Heart left ventricle (tissue), 13 donors: Measurements from ENCODE around the gene RNLS.

ENCODE experiments used
- CTCF ChIP-seq, 12 donors: fragments of 200-600 bp; sonication (generic) in 4 of 12; IDR thresholded peaks; one replicate each; pipeline versions ENCODE4 v1.5.0 to v1.8.0; 2018 to 2022; ENCODE audit warnings: antibody characterized with exemption in 12 of 12, mild to moderate bottlenecking in 5 of 12
- POLR2A ChIP-seq, 2 donors: fragments of 450-650 bp; IDR thresholded peaks; one replicate each; pipeline ENCODE4 v1.6.1; 2017; ENCODE audit warnings: antibody characterized with exemption in 2 of 2, mild to moderate bottlenecking in 2 of 2, moderate library complexity in 2 of 2
- donor health status: ischemic (EF 13 %, LVEDD 7.1; RV severe dilation, severe dysfunction).
- donor health status: DM: no; HTN: yes; CAD: no.
- donor health status: DM: no; HTN: no; CAD: no.
- donor health status: ischemic (EF 25% LVEDD 6.9; RV normal size, moderate dysfunction).
- donor health status: ischemic (EF 25% LVEDD 5.7; RV mildly dilated, moderate dysfunction).
- donor health status: ischemic (EF 35%, LVEDD 5.7; RV mildly dilated, moderate dysfunction).
- donor health status: nonischemic (EF 11% LVEDD 7.7; RV severe dilation, severe dysfunction).
- donor health status: DM: yes; HTN: yes; CAD: no.
- donor health status: PGD.
- donor health status: ischemic (EF 29% LVEDD 5.4; RV normal size, mild dysfunction).
- donor health status: nonischemic (EF 23%, LVEDD 6.1; RV moderate dilation, normal function).

DNA sequence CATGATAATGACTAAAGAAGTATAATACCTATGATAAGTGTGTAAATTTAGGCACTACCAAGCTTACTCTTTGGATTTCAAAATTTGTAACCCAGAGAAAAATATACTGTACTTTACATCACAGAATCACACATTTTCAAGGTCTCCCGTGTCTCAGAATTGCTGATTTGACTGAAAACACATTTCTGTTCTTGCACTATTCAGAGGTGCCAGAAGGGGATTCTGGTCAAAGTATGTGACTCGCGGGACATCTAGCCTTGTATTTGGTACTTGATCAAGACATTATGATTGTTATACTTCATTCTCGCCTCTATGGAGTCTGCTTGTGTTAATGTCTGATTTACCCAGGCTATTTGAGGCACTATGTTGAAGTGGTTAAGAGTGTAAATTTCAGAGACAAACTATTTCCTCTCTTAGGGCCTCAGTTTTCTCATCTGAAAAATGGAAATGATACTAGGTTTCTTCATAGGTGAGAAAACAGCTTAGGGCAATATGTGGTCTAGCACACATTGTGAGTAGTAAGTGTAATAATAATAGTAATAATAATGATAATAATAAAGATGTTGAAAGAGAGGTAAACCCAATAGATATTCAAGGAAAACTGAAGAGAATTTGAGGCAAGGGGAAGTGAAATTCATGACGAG, 320.4 kb downstream of the RNLS start:
- TF ChIP-seq POLR2A (IDR thresholded peaks at IDR 0.05) (no peak), CTCF (IDR thresholded peaks at IDR 0.05) (no peak)
